Endometrium (tissue), 2 donors: Measurements from ENCODE around the gene TM7SF2.
"Not testable (repeated sequence)": the region's sequence is repeated elsewhere in the genome, so short reads cannot be mapped to it uniquely, and the experiment has no call there.

Experiments used
- FAIRE-seq: peaks from 2 replicates; lab custom pipeline; 2012; peaks lifted over from hg19 to GRCh38; lab: Jason Lieb, UNC
- donor health status: control.
- donor health status: control.

Gene TM7SF2

DNA sequence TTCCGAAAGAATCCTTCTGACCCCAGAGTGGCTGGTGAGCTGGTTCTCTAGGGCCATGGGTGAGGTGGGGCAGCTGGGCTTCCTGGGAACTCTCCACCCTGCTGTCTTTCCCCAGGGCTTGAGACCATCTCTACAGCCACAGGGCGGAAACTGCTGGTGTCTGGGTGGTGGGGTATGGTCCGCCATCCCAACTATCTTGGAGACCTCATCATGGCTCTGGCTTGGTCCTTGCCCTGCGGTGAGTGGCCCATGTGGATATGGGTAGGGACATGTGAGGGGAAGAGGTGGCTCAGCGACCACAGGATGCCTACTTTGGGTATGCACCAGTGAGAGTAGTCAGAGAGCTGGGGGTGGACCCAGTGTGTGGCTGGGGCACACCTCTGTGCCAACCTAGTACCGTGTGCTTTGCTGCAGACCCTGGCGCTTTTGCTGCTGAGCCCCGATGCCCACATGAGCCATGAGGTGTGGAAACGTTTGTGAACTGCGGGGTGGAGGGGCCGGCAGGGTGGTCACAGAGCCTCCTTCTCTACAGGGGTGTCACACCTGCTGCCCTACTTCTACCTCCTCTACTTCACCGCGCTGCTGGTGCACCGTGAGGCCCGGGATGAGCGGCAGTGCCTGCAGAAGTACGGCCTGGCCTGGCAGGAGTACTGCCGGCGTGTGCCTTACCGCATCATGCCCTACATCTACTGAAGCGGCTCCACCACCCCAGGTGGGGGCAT is 3.9 kb downstream of the TM7SF2 start:
- FAIRE-seq: no peak

DNA sequence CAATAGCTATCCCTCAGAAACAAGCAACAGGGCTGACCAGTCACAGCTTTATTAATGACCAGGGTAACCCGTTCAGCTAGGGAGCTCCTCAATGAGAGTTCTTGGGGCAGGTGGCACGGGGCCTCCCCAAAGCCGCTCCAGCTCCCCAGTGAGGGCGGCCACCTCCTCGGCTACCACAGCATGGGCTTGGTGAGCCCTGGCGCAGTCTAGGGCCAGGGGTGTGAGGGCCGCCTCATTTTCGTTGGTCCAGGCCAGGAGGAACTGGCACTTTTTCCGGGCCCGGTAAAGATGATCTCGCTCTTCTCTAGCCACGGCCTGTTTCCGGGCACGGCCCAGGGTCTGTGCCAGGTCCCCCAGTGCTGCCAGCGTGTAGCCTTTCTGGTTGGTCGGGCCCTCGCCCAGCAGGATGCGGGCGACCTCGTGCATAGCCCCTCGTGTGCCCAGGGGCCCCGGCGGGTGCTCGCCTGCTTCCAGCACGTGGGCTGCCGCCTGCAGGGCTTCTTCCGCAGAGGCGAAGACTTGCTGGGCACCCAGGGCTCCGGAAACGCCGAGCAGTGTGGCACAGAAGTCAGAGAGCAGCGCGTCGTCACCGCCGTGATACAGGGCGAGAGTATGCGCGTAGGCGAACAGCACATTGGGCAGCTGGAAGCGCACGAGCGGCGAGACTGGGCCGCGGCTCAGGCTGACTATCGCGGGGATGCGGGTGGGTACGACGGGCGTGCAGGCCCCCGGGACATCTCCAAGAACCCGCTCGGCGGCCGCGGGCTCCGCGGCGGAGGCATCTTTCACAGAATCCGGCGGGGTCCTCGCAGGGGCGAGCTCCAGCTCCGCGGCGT is 4.9 kb downstream of the TM7SF2 start:
- no peak for FAIRE-seq

DNA sequence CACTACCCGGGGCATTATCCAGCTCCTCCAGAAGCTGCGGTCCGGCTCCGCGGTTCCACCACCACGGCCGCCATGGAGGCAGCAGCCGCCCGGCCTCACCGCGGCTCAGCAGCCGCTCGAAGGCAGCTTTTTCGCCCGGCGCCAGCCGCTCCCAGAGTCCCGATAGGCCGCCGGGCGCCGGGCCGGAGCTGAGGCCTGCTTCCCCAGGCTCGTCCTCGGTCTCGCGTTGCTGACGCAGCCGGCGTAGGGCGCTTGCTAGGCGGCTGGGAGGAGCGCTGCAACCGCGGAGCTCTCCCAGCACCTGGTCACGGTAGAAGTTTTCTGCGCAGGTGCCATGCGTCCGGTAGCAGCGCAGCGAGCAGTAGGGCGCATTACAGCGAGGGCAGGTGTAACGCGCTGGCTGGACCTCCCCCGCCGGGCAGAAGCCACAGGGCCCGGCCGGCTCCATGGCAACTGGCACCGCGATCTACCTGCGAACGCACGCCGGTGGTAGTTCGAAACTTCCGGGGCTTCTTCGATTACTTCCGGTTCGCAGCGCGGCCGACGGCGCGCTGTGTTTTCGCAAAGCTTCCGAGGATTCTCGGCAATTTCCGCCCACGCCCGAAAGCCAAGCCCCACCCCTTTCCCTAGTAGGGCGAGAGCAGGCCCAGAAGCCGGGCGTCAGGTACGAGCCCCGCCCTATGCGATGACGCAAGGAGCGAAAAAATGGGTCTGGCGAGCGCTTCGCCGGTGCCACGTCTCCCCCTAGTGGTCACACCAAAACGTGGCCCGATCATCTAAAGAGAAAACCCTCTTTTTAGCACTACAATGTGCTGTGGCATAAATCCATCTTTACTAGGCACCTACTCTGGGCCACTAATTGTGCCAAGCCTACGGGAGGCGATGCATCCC is 5.8 kb downstream of the TM7SF2 start, which contains the start of gene ZNHIT2:
ZNHIT2 (minus strand) TSS at position 496 of the 891 bp plus-strand sequence; CDS start at position 448, 48 bp downstream.
- peak; percentile 97 for FAIRE-seq

DNA sequence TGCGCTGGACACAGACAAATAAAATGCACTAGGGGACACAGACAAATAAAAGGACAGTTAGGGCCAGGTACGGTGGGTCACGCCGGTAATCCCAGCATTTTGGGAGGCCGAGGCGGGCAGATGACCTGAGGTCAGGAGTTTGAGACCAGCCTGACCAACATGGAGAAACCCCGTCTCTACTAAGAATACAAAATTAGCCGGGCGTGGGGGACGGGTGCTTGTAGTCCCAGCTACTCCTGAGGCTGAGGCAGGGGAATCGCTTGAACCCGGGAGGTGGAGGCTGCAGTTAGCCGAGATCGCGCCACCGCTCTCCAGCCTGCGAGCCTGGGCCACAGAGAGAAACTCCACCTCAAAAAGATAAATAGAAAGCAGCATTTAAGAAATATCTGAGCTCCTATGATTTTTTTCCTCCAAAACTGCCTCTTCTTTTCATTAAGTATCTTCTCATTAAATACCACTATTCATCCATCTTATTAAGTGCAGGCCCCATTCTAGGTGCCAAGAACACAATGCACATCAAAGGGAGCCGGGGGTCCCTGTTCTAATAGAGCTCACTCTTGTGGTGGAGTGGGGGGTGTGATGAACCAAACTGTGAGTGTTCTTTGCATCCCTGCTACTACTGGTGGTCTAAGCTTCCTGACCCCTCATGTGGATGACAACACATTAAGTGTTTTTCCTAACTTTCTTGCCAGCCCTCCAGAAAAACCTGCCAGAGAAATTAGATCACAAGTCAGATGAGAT is 6.6 kb downstream of the TM7SF2 start:
- no peak for FAIRE-seq

DNA sequence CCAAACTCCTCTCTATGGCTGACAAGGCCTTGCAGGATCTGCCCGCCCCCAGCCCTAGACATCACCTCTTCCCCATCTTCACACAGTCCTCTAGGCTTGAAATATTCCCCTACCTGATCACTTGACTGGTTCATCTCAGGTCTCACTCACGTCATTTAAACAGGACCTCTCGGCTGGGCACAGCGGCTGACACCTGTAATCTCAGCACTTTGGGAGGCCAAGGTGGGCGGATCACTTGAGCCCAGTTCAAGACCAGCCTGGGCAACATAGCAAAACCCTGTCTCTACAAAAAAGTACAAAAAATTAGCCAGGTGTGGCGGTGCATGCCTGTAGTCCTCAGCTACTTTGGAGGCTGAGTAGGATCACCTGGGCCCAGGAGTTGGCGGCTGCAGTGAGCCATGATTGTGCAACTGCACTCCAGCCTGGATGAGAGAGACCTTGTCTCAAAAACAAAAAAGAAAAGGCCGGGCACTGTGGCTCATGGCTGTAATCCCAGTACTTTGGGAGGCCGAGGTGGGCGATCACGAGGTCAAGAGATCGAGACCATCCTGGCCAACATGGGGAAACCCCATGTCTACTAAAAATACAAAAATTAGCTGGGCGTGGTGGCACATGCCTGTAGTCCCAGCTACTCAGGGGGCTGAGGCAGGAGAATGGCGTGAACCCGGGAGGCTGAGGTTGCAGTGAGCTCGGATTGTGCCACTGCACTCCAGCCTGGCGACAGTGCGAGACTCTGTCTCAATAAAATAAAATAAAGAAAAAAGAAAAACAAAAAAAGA is 7.4 kb downstream of the TM7SF2 start:
- not testable (repeated sequence) for FAIRE-seq

DNA sequence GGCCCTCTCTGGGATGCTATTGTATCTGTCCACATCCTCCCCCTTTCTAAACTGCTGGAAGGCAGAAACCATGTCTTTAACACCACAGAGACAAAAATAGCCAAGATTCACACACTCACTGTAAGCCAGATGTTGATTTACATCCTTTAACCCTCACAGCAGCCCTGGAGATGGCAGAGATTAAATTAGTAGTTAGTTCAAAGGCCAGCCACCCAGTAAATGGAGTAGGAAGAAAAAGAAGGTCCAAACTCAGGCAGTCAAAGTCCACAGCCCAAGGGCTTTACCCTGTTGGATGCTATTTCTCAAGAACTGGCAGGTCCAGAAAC is 8.0 kb downstream of the TM7SF2 start:
- no peak for FAIRE-seq

DNA sequence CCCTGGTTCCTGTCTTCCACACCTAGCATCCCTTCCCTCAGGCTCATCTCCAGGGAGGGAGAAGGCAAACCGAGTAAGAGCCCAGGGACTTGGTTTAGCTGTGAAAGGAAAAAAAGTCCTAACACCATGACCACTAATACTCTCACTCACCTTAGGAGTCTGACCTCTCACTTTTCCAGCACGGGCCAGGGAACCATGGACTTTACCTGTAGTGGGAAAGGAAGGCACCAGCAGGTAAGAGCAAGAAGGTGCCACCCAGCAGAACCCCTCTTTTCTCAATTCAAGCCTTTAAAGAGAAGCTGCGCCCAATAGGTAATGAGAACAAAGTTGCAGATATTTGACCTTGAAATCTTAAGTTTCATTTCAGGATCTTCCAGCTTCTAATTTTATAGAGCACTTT is 9.2 kb downstream of the TM7SF2 start:
- FAIRE-seq: no peak

DNA sequence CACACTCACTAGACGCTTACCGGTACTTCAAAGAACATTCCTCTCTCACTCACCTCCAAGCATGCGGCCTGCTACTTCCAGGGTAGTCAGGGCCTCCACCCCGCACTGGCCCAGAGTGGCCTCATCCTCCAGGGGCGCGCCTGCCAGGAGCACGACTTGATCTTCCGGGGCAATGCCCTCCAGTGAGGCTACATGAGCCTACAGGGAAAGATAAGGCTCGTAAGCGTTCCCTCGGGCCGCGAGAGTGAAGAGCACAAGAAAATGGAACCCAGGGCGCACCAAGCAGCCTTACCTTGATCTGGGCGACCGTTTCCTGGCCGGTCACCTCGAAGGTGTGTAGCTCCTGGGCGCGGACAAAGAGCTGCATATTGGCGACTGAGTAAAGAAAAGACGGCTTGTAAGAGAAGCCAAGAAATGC is 9.8 kb downstream of the TM7SF2 start:
- no peak for FAIRE-seq

DNA sequence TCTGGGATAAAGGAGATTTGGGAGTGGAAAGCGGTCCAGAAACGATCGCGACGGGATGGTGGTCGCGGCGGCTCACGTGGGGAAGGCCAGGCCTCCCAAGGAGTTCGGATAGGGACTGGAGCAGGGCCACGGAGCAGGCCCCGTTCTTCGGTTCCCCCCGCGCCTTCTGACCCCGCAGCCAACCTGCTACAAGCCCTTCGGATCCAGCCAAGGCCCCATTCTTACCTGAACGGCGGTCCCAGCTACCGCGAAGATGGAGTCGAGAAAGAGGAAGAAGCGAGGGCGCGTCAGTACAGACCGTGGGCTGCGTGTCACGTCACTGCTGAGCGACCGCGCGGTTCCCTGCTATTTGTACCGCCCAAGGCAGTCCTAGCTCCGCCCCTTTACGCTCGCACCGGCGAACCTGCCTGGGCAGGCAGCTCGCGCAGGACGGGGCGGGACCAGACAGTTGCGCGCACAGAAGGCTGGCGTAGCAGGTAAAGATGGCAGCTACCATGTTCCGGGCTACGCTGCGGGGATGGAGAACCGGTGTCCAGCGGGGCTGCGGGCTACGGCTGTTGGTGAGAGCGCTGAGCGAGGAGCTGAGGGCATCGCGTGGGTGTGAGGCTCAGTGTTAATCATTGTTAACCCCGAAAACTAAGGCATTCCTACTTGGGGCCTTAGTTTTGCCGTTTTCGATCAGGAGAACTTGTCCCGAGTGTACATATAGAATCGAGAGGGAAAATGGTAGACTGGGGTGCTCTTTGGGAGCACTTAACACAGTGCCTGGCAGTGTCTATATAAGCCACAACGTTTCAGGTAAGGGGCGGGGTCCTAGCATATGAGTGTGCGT is 10.4 kb downstream of the TM7SF2 start, which contains the start of the genes FAU and MRPL49:
FAU (minus strand) TSS at position 270 of the 832 bp plus-strand sequence. CDS start 321 bp downstream, outside the sequence.
MRPL49 (plus strand) TSS at position 457 of the 832 bp plus-strand sequence; CDS start at position 483, 26 bp downstream.
- FAIRE-seq: peak; percentile 80

DNA sequence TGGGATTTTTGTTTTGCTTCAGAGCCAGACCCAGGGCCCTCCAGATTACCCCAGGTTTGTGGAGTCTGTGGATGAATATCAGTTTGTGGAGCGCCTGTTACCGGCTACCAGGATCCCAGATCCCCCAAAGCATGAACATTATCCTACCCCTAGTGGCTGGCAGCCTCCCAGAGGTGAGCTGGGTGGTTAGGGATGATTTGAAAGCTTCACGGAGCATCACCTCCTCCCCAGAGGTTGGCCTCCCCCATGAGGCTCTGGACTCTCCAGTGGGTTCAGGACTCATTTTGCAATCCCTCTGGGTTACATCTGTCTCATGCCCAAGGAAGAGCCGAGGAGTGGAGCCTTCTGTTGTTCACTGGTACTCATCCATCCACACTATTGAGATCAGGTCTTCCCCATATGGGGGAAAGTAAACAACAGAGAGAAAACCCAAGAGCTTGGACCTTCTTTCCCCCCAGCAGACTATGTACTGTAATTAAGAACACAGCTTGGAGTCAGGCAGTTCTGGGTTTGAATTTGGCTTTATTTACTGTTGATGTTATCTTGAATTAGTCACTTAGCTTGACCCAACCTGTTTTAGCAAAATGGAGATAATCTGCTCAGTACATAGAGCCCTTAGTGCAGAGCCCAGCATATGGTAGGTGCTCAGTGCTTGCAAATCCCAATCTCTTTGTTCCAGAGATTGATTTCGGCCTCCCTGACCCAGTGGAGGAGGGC is 13.0 kb downstream of the TM7SF2 start:
- no peak for FAIRE-seq

DNA sequence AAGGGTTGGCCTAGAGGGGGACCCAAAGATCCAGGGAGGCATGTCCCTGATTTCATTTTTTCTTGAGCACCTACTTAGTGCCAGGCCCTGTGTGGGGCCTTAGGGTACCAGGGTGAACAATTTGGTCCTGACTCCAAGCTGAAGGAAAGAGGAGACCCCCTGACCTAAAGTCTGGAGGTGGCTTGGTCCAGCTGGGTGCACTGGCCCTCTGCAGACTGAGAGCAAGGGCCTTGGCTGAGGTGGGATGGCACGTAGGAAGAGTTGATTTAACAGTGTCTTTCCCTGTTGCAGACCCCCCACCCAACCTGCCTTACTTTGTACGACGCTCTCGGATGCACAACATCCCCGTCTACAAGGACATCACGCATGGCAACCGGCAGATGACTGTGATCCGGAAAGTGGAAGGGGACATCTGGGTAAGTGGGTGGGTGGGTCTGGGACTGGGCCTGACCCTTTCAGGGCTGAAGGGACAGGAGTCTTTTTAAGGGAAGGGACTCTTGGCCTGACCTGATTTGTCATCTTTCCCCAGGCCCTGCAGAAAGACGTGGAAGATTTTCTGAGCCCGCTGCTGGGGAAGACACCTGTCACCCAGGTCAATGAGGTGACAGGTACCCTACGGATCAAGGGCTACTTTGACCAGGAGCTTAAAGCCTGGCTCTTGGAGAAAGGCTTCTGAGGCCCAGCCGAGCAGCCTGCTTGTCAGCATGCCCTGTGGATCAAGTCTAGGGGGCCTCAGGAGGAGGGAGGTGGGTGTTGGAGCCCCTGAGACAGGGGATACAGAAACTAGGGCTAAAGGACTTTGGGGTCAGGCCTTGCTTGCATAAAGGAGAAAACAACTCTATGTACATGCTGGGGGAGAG is 13.8 kb downstream of the TM7SF2 start:
- FAIRE-seq: no peak

DNA sequence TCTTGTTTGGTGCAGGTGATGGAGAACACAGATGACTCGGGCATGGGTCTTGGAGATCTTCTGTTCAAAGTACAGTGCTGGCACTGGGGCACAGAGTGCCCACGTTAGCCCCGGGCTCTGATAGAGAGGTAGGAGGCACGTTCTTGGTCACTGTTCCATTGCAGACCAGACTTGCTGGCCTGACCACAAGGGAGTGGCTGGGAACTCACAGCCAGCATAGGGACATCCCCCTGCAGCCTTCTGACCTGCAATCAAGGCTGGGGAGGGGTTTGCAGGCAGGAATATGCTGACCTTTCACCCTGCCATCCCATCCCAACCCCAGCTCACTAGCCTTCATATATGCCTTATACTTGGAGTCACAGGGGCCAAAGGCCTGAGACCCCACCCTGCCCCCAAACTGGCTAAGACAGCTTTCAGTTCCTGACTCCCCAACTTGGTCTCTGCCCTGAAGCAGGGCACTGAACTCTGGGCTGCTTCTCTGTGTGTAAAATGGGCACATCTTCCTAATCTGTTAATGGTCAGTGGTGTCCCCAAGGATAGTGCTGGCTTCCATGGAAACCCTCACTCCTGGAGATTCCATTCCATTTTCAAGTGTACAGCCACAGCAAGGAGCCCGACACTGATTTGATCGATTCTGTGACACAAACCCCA is 15.1 kb downstream of the TM7SF2 start:
- no peak for FAIRE-seq

DNA sequence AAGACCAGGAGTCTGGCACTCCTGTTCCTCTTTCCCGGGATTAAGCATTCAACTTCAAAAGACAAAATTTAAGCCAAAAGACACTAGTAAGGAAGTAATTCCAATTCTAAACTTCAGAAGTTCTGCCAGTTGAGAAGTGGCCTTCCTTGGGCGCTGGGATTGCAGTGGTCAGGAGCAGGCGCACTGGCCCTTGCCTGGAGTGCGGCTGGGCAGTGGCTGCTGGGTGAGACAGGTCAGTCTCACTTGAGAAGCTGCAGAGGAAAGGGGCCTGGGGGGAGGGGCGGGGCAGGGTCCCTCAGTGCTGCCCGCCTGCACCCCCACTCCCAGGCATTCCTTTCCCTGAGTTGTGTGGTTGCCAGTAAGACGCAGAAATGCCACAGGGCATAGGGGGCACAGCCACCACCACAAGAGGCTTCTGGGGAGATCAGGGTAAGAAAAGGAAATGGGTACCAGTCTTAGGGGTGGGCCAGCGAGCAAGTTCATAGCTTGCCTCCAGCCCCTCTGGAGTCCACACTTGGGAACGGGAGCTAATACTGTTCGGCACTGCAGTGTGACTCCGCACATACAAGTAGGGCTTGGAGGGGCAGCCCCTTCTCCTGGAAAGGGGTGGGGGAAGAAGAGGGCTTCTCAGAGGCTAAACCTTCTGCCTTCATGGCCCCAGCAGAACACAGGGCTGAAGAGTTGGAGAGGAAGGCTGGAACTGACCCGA is 16.0 kb downstream of the TM7SF2 start:
- no peak for FAIRE-seq

DNA sequence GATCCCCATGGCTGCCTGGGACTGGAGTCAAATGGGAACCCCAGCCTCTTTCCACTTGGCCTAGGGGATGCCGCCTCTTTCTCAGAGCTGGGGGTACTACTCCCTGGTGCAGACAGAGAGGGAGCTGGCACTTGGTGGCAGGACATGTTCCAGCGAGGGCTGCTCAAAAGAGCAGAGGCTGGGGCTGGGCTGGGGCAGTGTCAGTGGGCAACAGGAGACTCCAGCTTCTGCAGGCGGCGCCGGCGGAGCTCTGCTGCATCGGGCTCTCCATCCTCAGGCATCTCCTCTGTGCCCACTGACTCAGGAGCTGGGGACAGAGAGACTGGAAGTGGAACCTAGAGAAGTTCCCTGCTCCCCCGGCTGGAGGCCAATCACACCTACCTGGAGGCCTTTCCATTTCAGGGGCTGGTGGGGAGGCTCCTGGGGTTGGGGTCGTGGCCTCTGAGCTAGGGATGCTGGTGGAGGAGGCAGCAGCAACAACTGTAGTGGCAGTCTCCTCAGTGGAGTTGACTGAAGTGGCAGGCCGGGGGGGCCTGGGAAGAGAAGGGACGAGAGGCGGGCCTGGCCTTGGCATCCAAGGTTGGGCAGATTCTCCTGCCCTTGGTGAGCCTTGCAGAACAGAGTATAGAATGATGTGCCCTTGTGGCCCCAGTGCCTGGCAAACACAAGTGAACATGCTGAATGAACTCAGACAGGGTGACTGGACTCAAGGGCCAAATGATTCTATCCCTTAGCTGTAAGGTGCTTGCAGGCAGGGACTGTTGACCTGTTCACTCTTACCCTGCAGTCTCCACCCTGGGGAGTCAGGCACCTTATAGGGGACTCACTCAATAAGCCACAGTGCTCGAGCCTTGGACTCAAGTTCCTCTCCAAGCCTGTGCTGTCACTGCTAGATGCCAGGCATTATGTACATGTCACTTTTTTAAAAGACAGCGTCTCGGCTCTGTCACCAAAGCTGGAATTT is 16.8 kb downstream of the TM7SF2 start:
- FAIRE-seq: no peak

DNA sequence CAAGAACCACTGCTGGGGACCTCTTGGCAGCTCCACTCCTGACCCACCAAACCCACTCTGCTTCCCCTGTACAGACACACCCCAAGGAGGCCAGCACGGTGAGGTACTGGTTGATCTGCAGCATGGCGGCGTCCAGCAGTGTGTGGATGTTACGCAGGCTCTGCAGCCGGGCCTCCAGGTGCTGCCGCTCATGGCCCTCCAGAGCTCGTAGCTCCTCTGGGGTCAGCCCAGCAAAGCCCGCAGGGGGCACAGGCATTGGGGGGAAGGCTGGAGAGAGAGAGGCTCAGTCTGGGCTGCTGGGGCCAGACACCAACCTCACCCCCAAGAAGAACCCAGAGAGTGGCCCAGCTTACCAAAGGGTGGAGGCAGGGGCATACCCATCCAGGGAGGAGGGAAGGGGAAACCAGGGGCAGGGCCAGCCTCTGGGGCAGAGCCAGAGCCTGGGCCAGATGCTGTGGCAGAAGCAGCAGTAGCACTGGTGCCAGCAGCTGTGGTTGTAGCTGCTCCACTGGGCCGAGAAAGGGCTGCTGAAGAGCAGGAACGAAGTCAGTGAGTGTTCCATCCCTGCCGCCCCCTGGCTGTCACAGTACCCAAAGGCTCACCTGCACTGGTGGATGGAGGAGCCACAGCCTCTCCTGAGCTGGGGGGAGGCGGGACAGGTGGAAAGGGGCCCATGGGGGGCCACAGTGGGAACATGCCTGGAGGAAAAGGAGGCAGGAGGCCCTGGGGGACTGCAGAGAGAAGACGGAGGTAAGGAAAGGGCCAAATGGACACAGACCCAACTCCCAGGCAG is 18.2 kb downstream of the TM7SF2 start:
- no peak for FAIRE-seq
